HCT116 (cell line): ENCODE data around the gene MCRIP2. TPM values are rescaled to one million over a fixed set of nuclear protein-coding genes. Genes with fewer than 3 reads are reported as not detected.

Experiments
- ATAC-seq: fragments of 200-7000 bp; cut with Tn5 transposase; 2 replicates; pipeline ENCODE4 v1.9.1; 2020; ENCODE audit warnings: mild to moderate bottlenecking, moderate library complexity
- BruUV-seq: library from RNA; stranded (reverse); fragments of 400-500 nt; replicated peaks from 2 replicates; lab custom pipeline; 2021; lab: Mats Ljungman, UMichigan
- CTCF ChIA-PET: fragments of 300-600 bp; sonication (Branson Sonifier 250); formaldehyde crosslinking; loops from one replicate; lab custom pipeline; 2021; ENCODE audit warnings: antibody characterized with exemption; lab: Charles Lee
- POLR2A ChIA-PET: fragments of 300-600, 350-600 bp; sonication (Branson Sonifier 250); formaldehyde crosslinking; loops from one replicate; lab custom pipeline; 2021; ENCODE audit warnings: antibody characterized with exemption; lab: Charles Lee
- RAD21 ChIA-PET, 2 experiments: fragments of 300-600 bp; sonication (Branson Sonifier 250); formaldehyde crosslinking; loops; one replicate each; lab custom pipeline; 2023; ENCODE audit warnings: low total read pairs in 2 of 2; ENCODE audit not compliant: uncharacterized antibody in 2 of 2, unreplicated experiment in 2 of 2, low non-redundant PET in 1 of 2; lab: Charles Lee
- DNase-seq: peaks from one replicate; pipeline ENCODE4 v3.0.0-alpha.2; 2010; ENCODE audit warnings: low read depth, low spot score
- H2AFZ ChIP-seq: fragments of 200-600 bp; shearing (Covaris generic), sonication (generic); 2 replicates; pipeline ENCODE4 v1.6.1; 2017; ENCODE audit warnings: low read depth, mixed run types, mixed read lengths, antibody characterized with exemption, low read length; ENCODE audit not compliant: poor library complexity, severe bottlenecking
- H3K27ac ChIP-seq: 2 replicates; pipeline ENCODE4 v1.5.1; 2012; ENCODE audit warnings: low read depth, low read length
- H3K27me3 ChIP-seq: fragments of 200-600 bp; sonication (generic); 2 replicates; pipeline ENCODE4 v1.6.1; 2016; ENCODE audit warnings: mixed run types, low read length, mixed read lengths; ENCODE audit not compliant: insufficient read depth
- H3K36me3 ChIP-seq, 2 experiments: fragments of 200-500 bp in 1 of 2; fragments of 200-600 bp in 1 of 2; sonication (Bioruptor generic) in 1 of 2; sonication (generic) in 1 of 2; 2 replicates each; pipeline versions ENCODE4 v1.5.1 to v1.6.1; 2014 to 2016; ENCODE audit warnings: low read length in 2 of 2, inconsistent platforms in 1 of 2, mixed read lengths in 1 of 2, mixed run types in 1 of 2; ENCODE audit not compliant: insufficient read depth in 2 of 2, control insufficient read depth in 1 of 2
- H3K4me1 ChIP-seq, 2 experiments: fragments of 200-600 bp in 1 of 2; sonication (generic) in 1 of 2; 2 replicates each; pipeline versions ENCODE4 v1.5.1 to v1.6.1; 2012 to 2017; ENCODE audit warnings: low read length in 2 of 2, inconsistent platforms in 1 of 2, mild to moderate bottlenecking in 1 of 2, mixed read lengths in 1 of 2, mixed run types in 1 of 2, moderate library complexity in 1 of 2; ENCODE audit not compliant: insufficient read depth in 2 of 2, control insufficient read depth in 1 of 2
- H3K4me2 ChIP-seq: fragments of 200-600 bp; sonication (generic); 2 replicates; pipeline ENCODE4 v1.6.1; 2017; ENCODE audit warnings: mixed run types, low read length, mixed read lengths
- H3K4me3 ChIP-seq, 2 experiments: fragments of 200-600 bp in 1 of 2; sonication (generic) in 1 of 2; replicated peaks in 1 of 2; 2 replicates each; pipeline ENCODE4 v1.5.1; 2011 to 2016; ENCODE audit warnings: low read length in 2 of 2, control low read depth in 1 of 2, low read depth in 1 of 2, mild to moderate bottlenecking in 1 of 2, mixed read lengths in 1 of 2, mixed run types in 1 of 2
- H3K79me2 ChIP-seq: fragments of 200-600 bp; sonication (generic); 2 replicates; pipeline ENCODE4 v1.6.1; 2017; ENCODE audit warnings: mild to moderate bottlenecking, mixed run types, low read length, moderate library complexity, mixed read lengths; ENCODE audit not compliant: insufficient read depth
- H3K9ac ChIP-seq: fragments of 200-600 bp; sonication (generic); 2 replicates; pipeline ENCODE4 v1.6.1; 2016; ENCODE audit warnings: low read length, mixed read lengths
- H3K9me2 ChIP-seq: fragments of 200-600 bp; sonication (generic), shearing (Covaris generic); 2 replicates; pipeline ENCODE4 v1.6.1; 2017; ENCODE audit warnings: mixed run types, mild to moderate bottlenecking, moderate library complexity; ENCODE audit not compliant: insufficient read depth
- H3K9me3 ChIP-seq, 2 experiments: fragments of 200-500 bp in 1 of 2; fragments of 200-600 bp in 1 of 2; sonication (Bioruptor generic) in 1 of 2; sonication (generic) in 1 of 2; 2 replicates each; pipeline ENCODE4 v1.6.1; 2014 to 2017; ENCODE audit warnings: low read length in 2 of 2, mixed read lengths in 2 of 2, inconsistent platforms in 1 of 2, low read depth in 1 of 2, mild to moderate bottlenecking in 1 of 2, mixed run types in 1 of 2, moderate library complexity in 1 of 2; ENCODE audit not compliant: control insufficient read depth in 1 of 2, insufficient read depth in 1 of 2
- H4K20me1 ChIP-seq: fragments of 200-600 bp; sonication (generic), shearing (Covaris generic); 2 replicates; pipeline ENCODE4 v1.6.1; 2017; ENCODE audit warnings: mixed run types, mild to moderate bottlenecking, moderate library complexity; ENCODE audit not compliant: insufficient read depth
- CBX3 ChIP-seq: IDR thresholded peaks from 2 replicates; pipeline ENCODE4 v1.6.1; 2012; ENCODE audit warnings: low read depth
- CEBPB ChIP-seq: IDR thresholded peaks from 2 replicates; pipeline ENCODE4 v1.6.1; 2012; ENCODE audit warnings: low read depth
- EGR1 ChIP-seq: IDR thresholded peaks from 2 replicates; pipeline ENCODE4 v1.6.1; 2012; ENCODE audit warnings: low read depth
- ELF1 ChIP-seq: IDR thresholded peaks from 2 replicates; pipeline ENCODE4 v1.6.1; 2012; ENCODE audit warnings: low read depth, borderline replicate concordance
- EZH2 ChIP-seq: fragments of 200-600 bp; sonication (generic); IDR thresholded peaks from 2 replicates; pipeline ENCODE4 v1.6.1; 2017; ENCODE audit warnings: antibody characterized with exemption, mixed run types
- EZH2phosphoT487 ChIP-seq: fragments of 200-600 bp; IDR thresholded peaks from 2 replicates; pipeline ENCODE4 v1.6.1; 2018; ENCODE audit warnings: antibody characterized with exemption, borderline replicate concordance
- JUND ChIP-seq: IDR thresholded peaks from 2 replicates; pipeline ENCODE4 v1.6.1; 2012
- POLR2A ChIP-seq: IDR thresholded peaks from 2 replicates; pipeline ENCODE4 v1.7.0; 2011; ENCODE audit warnings: borderline replicate concordance; ENCODE audit not compliant: insufficient read depth, insufficient read length; ENCODE audit errors: extremely low read depth
- POLR2AphosphoS5 ChIP-seq: IDR thresholded peaks from 2 replicates; pipeline ENCODE4 v1.6.1; 2011; ENCODE audit warnings: mild to moderate bottlenecking, low read depth, low read length, moderate library complexity
- RAD21 ChIP-seq: IDR thresholded peaks from 2 replicates; pipeline ENCODE4 v1.6.1; 2012; ENCODE audit warnings: low read depth, mild to moderate bottlenecking
- SRF ChIP-seq: IDR thresholded peaks from 2 replicates; pipeline ENCODE4 v1.6.1; 2012; ENCODE audit warnings: low read depth
- TCF7L2 ChIP-seq: IDR thresholded peaks from 2 replicates; pipeline ENCODE4 v1.7.0; 2011; ENCODE audit warnings: borderline replicate concordance, inconsistent platforms; ENCODE audit not compliant: insufficient read depth, insufficient read length; ENCODE audit errors: extremely low read depth
- YY1 ChIP-seq: IDR thresholded peaks from 2 replicates; pipeline ENCODE4 v1.6.1; 2011; ENCODE audit warnings: low read length, low read depth, moderate library complexity, mild to moderate bottlenecking; ENCODE audit not compliant: insufficient replicate concordance; ENCODE audit errors: extremely low read depth
- ZFX ChIP-seq: fragments of 450-650 bp; IDR thresholded peaks from 2 replicates; pipeline ENCODE4 v1.6.1; 2017
- intact Hi-C: fragments of 100-400 bp; cut with micrococcal nuclease; formaldehyde crosslinking; loops from 2 replicates; pipeline ENCODE4 v1.10.0; 2022
- total RNA-seq: library from RNA; stranded (reverse); gene quantifications from one replicate; pipeline ENCODE4 v1.2.1, GENCODE V29; 2021; ENCODE audit not compliant: unreplicated experiment
- TF ChIP-seq, protein P1 (sequence below), 3 experiments: fragments of 200-600 bp in 1 of 3; sonication (generic) in 1 of 3; IDR thresholded peaks in 2 of 3; conservative IDR thresholded peaks in 1 of 3; 2 replicates each; pipeline ENCODE4 v1.5.1; 2012 to 2017; ENCODE audit warnings: low read depth in 2 of 3, low read length in 2 of 3, antibody characterized with exemption in 1 of 3, borderline replicate concordance in 1 of 3, control low read depth in 1 of 3, mild to moderate bottlenecking in 1 of 3, mixed read lengths in 1 of 3, mixed run types in 1 of 3, moderate library complexity in 1 of 3; ENCODE audit not compliant: insufficient read depth in 1 of 3
- TF ChIP-seq, protein P2 (sequence below): IDR thresholded peaks from 2 replicates; pipeline ENCODE4 v1.6.1; 2012
- TF ChIP-seq, protein P3 (sequence below): IDR thresholded peaks from 2 replicates; pipeline ENCODE4 v1.6.1; 2011; ENCODE audit warnings: mild to moderate bottlenecking, low read length, moderate library complexity; ENCODE audit not compliant: insufficient replicate concordance; ENCODE audit errors: extremely low read depth
- TF ChIP-seq, protein P4 (sequence below): IDR thresholded peaks from 2 replicates; pipeline ENCODE4 v1.6.1; 2012; ENCODE audit warnings: low read depth
- TF ChIP-seq, protein P5 (sequence below): IDR thresholded peaks from 2 replicates; pipeline ENCODE4 v1.6.1; 2012

Gene MCRIP2
- total RNA-seq, 1 experiment from 2014 or later = 34.9 TPM

DNA sequence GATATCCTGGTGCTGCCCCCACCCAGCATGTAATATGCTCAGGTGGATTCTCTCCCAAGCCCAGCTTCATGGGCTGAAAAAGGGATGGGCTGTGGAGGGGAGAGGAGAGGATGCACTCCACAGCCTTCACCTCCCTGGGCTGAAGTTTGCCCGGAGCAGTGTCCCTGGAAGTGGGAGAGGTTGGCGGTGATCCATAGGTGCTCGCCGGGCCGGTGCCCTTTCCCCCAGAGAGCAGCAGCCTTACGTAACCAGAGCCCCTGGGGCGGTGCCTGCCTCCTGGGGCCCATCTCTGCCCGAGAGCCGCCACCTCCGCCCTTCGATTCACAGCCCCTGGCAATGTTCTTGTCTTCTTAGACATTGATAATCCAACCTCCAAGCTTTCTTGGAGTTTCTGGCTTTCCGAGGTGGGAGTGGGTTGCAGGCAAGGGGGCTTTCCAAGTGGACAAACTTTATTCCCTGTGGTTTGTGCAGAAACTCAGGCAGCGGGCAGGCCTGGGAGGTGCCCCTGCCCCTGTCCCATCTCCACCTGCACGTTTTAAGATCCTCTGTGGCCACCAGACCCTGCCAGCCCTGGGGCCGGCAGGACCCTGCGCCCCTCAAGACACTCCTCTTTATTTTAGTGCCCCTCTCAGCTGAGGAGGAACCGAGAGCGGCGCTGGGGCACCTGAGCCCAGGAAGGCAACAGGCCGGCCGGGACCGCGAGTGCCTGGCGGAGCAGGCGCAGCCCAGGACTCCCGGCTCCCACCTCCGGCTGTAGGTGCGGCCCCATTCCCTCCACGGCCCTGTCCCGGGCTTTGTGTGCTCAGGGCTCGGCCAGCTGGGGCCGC lies 4.4 kb downstream of the MCRIP2 start:
- POLR2A ChIA-PET = no interaction called here
- BruUV-seq = no TSS peak
- RAD21 ChIA-PET = no interaction called here
- peaks cover 38% of the 10 kb centered on the region for H3K79me2 ChIP-seq
- peak overlapping the region; percentile 54 for H3K4me2 ChIP-seq
- ATAC-seq (no peak), DNase-seq (no peak)
- no peaks in the 10 kb centered on the region for H4K20me1 ChIP-seq
- no peaks in the 10 kb centered on the region for H3K9me3 ChIP-seq
- no peak overlapping the region for H3K4me3 ChIP-seq
- intact Hi-C loops = no loop called here
- peak overlapping the region; percentile 96 for H3K27ac ChIP-seq
- H2AFZ ChIP-seq = no peak overlapping the region
- H3K27me3 ChIP-seq = no peaks in the 10 kb centered on the region
- no peaks in the 10 kb centered on the region for H3K9me2 ChIP-seq
- no peaks in the 10 kb centered on the region for H3K36me3 ChIP-seq
- H3K4me1 ChIP-seq = peaks cover 19 to 60% of the 10 kb centered on the region in 2 experiments
- CTCF ChIA-PET = no interaction called here
- peak overlapping the region; percentile 43 for H3K9ac ChIP-seq
- TF ChIP-seq JUND (no peak), CEBPB (no peak), POLR2A (no peak), EGR1 (no peak), CBX3 (no peak), TCF7L2 (no peak), SRF (no peak), EZH2 (no peak), ZFX (no peak), ELF1 (no peak), YY1 (no peak), RAD21 (no peak), POLR2AphosphoS5 (no peak), EZH2phosphoT487 (no peak)
- TF ChIP-seq, protein P1, sequence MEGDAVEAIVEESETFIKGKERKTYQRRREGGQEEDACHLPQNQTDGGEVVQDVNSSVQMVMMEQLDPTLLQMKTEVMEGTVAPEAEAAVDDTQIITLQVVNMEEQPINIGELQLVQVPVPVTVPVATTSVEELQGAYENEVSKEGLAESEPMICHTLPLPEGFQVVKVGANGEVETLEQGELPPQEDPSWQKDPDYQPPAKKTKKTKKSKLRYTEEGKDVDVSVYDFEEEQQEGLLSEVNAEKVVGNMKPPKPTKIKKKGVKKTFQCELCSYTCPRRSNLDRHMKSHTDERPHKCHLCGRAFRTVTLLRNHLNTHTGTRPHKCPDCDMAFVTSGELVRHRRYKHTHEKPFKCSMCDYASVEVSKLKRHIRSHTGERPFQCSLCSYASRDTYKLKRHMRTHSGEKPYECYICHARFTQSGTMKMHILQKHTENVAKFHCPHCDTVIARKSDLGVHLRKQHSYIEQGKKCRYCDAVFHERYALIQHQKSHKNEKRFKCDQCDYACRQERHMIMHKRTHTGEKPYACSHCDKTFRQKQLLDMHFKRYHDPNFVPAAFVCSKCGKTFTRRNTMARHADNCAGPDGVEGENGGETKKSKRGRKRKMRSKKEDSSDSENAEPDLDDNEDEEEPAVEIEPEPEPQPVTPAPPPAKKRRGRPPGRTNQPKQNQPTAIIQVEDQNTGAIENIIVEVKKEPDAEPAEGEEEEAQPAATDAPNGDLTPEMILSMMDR (IDR thresholded peaks at IDR 0.05 in 2 of 3, conservative IDR thresholded peaks at IDR 0.05 in 1 of 3; ENCODE audit: borderline replicate concordance in 1 of 3, insufficient read depth in 1 of 3, low read depth in 2 of 3, low read length in 2 of 3) = no peak
- TF ChIP-seq, protein P2, sequence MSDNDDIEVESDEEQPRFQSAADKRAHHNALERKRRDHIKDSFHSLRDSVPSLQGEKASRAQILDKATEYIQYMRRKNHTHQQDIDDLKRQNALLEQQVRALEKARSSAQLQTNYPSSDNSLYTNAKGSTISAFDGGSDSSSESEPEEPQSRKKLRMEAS = no peak
- TF ChIP-seq, protein P3, sequence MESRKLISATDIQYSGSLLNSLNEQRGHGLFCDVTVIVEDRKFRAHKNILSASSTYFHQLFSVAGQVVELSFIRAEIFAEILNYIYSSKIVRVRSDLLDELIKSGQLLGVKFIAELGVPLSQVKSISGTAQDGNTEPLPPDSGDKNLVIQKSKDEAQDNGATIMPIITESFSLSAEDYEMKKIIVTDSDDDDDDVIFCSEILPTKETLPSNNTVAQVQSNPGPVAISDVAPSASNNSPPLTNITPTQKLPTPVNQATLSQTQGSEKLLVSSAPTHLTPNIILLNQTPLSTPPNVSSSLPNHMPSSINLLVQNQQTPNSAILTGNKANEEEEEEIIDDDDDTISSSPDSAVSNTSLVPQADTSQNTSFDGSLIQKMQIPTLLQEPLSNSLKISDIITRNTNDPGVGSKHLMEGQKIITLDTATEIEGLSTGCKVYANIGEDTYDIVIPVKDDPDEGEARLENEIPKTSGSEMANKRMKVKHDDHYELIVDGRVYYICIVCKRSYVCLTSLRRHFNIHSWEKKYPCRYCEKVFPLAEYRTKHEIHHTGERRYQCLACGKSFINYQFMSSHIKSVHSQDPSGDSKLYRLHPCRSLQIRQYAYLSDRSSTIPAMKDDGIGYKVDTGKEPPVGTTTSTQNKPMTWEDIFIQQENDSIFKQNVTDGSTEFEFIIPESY = no peak
- TF ChIP-seq, protein P4, sequence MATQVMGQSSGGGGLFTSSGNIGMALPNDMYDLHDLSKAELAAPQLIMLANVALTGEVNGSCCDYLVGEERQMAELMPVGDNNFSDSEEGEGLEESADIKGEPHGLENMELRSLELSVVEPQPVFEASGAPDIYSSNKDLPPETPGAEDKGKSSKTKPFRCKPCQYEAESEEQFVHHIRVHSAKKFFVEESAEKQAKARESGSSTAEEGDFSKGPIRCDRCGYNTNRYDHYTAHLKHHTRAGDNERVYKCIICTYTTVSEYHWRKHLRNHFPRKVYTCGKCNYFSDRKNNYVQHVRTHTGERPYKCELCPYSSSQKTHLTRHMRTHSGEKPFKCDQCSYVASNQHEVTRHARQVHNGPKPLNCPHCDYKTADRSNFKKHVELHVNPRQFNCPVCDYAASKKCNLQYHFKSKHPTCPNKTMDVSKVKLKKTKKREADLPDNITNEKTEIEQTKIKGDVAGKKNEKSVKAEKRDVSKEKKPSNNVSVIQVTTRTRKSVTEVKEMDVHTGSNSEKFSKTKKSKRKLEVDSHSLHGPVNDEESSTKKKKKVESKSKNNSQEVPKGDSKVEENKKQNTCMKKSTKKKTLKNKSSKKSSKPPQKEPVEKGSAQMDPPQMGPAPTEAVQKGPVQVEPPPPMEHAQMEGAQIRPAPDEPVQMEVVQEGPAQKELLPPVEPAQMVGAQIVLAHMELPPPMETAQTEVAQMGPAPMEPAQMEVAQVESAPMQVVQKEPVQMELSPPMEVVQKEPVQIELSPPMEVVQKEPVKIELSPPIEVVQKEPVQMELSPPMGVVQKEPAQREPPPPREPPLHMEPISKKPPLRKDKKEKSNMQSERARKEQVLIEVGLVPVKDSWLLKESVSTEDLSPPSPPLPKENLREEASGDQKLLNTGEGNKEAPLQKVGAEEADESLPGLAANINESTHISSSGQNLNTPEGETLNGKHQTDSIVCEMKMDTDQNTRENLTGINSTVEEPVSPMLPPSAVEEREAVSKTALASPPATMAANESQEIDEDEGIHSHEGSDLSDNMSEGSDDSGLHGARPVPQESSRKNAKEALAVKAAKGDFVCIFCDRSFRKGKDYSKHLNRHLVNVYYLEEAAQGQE = no peak
- TF ChIP-seq, protein P5, sequence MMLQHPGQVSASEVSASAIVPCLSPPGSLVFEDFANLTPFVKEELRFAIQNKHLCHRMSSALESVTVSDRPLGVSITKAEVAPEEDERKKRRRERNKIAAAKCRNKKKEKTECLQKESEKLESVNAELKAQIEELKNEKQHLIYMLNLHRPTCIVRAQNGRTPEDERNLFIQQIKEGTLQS = no peak
